HG03378 (cell line): ENCODE results near the gene MAP3K1.

Experiments used
- ATAC-seq: cut with Tn5 transposase; IDR thresholded peaks from one replicate; pipeline ENCODE4 v1.9.1; 2021; ENCODE audit warnings: mild to moderate bottlenecking, moderate library complexity; ENCODE audit not compliant: unreplicated experiment

Gene MAP3K1

DNA sequence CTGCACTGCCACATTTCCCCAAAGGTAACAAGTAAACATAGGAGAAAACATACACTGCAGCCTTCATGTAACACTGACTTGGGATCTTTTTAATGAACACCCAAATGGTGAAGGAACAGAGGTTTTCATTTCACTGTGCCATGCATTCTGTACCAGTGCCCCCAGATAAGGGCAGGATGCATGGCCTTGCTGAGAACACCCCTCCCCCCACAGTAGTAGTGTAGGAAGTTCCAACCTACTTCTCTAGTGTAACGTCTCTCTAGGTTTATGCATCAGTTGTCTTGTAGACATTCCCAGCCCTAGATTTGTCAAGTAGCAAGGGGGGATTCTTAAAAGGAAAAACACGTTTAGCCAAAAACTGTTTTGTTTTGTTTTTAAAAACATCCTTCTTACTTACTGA lies 29.9 kb downstream of the MAP3K1 start:
- no peak for ATAC-seq

DNA sequence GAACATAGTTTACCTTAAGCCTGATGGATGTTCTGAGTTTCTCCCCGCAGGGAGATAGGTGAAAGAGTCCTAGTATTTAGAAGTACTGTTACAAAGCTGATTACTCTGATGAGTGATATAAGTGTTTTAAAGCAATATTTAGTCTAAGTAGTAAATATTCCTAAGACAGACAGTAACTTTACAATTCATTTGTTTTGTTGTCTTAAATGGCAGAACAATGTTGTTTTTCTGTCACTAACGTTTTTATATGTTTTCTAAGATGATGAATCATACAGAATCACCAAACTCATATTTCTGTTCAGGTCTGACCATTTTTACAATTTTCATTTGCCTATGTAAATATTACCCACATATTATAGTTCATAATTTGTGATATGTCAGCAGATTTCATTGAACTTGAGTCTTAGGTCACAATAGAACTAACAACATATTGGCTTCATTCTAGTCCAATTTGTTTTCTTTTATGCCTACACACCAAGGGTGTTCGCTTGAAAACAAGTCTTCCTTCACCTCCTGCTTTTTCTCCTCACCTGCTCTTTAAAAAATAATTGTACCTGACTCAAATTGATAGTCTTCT lies 30.6 kb downstream of the MAP3K1 start:
- no peak for ATAC-seq

DNA sequence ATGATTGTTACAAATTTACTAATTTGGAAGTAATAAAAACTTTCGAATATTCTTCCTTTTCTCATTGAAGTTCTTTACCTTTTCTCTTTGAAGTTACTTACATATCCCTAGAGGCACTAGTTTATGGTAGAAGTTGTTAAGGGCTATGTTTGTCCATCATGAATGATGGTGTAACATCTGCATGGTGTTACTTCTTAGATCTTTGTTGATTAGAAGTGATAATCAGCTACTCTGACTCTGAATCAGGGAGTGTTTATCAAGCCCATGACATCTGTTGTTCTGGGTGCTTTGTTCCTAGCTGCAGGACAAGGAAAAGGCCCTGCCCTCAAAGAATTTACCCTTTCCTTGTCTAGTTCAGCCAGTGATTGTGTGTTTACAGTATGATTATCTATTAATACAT lies 32.9 kb downstream of the MAP3K1 start:
- no peak for ATAC-seq

DNA sequence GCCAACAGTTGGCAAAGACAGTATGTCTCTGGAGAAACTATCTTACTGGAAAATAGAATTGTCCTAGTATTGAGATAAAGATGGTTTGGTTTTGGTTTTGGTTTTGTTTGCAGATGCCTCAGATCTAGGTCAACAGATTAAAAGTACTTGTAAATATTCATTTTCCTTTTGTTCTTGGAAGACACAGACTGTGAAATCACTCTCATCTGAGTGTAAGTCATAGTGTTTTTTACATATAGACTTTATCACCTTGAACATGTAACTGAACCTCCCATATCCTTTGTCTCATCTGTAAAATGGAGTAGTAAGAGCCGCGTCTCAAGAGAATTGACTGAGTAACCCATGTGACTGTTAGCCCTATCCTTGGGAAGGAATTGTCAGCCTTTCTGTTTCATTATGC lies 34.3 kb downstream of the MAP3K1 start:
- no peak for ATAC-seq

DNA sequence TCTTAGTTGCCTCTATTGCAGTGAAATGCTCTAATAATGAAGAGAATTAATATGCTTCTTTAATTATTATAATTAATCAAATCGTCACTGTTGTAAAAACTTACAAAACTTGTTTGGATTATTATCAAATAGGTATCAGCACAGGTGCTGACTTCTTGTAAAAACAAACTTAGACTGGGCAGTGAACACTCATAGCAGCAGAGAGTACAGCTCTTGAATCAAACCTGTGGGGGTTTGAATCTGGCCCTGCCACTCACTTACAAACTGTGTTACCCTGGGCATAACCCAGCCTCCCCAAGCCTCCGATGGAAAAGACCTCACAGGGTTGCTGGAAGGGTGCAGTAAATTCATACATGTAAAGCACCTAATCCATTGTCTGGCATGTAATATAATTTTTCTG lies 35.1 kb downstream of the MAP3K1 start:
- no peak for ATAC-seq

DNA sequence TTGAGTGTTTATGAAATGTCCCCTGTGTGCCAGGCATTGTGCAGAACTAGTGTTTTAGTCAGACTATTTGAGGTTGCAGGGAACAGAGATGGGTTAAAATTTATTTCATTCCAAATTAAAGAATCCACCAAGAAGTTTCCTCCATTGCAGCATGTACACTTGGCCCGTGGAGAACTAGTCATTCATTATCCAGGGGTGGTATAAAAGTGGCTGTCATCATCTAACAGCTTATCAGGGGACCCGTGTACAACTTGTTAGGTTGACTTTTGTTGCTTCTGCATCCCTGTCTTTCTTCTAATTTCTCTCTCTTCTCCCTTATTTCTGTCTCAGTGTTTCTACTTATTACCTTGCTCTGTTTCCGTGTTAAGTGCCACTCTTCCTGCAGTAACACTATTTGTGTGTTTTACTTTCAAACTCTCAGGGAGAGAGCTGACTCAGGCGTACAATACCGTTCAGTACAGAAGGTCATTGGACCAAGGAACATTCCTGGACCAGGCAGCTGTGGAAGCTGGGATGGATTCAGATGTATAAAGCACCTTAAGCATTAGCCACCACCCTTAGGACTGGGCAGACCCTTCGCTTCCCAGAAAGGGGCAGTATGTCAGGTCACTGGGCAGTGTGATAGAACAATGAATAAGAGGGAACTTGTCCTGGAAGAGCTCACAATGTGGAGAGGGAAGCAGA lies 36.1 kb downstream of the MAP3K1 start:
- ATAC-seq, result no peak

DNA sequence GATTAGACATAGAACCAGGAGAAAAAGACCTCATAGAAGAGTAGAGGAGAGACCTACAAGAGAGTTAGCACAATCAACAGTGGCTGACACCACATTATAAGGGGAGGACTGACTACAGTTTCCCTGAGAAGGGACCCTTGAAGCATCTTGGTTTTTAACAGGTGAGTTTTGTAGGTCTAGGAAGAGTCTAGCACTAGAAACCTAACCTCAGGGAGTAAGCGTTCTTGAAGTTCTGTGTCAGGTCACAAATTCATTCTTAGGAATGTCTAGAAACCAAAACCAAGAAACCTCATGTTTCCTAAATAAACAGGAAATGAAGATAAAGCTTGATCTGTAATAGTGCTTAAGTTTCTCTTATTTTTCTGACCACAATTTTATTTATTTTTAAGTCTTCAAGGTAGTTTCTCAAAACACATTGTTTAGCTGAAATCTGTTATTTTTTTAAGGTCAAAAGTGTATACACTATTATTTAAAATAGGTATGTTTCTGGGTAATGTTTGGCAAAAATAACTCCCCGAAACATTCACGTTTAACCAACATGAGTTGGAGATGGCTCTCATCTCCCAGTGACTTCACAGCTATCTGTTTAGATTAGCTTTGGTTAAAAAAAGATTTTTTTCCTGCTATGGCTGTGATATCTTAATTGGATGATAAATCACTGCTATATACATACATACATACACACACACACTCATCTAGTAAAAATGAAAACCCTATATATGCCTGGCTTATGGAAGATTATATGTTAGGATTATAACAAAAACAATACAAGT lies 37.1 kb downstream of the MAP3K1 start:
- ATAC-seq, result no peak

DNA sequence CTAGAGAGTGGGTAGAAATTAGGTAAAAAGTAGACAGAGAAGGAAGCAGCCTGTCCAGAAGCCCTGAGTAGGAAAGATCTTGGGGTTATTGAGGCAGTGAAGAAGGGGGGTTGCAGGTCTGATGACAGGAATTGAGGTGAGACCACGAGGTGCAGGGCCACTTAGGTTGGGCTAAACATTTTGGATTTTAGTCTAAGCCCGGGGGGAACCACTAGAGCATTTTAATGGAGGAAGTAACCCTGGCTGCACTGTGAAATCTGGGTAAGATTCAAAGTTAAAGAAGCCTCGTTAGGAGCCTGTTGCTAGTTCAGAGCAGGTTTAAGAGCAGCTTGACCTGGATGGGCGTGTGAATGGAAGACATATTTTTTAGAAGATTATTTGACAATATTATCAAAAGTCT lies 38.3 kb downstream of the MAP3K1 start:
- ATAC-seq, result no peak

DNA sequence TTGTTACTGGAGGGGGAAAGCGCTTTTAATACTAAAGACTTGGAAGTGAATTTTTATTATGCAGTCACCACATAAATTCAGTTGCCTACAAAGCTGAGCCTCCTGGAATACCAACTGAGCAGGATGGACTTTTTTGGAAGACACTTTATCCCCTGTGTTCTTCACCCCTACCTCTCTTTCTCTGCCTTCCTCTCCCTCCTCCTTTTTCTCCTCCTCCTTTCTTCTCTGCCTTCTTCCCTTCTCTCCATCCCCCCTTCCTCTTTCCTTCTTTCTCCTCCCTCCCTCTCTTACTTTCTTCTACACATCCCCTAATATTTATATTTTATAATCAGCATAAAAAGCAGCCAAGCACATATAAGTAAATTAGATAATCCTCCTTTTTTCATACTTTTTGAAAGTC lies 39.6 kb downstream of the MAP3K1 start:
- no peak for ATAC-seq

DNA sequence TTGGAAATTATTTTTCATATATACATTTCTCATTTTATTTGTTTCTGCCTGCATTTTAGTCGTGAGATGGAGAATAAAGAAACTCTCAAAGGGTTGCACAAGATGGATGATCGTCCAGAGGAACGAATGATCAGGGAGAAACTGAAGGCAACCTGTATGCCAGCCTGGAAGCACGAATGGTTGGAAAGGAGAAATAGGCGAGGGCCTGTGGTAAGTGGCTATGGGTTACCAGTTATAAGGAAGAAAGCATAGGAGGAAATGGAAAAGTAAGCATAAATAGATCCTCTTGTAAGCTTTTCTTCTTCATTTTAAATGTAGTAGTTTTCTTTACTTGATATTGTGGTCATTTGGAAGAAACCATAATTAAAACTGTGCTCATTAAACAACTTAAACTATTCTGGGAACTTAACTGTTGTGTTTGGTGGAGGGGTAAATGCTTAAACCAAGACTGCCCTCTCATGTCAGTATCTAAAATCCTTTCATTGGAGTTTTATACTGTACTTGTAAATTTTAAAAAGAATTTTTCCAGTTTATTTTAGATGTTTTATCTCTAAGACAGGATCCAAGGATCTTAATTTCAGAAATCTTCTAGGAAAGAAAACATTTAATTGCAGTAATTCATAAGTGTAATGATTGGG lies 41.3 kb downstream of the MAP3K1 start:
- ATAC-seq, result no peak

DNA sequence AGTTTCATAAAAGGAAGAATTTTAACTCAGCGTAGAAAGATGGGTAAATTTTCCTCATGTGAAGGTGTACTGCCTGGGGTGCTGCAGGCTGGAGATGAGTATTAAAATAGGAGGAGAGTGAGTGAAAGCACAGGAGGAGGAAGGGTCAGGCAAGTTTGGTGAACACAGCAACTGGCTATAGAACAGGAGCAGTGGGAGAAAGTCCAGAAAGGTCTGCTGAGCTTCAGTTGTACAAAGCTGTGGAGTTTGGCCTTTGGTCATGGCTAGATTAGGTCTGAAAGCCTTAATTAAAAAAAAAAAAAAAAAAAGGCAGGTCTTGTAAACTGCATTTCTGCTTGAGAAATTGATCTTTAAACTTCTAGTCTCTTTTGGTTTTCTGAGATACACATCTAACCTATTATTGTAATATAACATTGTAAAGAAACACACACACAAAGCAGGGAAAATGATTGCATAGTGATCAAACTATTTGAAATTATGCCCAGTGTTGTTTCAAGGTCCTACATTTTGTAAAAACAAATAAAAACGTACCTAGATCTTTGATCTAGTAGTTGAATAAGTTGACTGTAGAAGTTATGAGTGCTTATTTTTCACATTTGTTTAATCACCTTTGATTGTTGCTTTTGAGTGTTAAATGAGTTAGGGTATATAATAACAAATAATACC lies 43.6 kb downstream of the MAP3K1 start:
- ATAC-seq, result no peak

DNA sequence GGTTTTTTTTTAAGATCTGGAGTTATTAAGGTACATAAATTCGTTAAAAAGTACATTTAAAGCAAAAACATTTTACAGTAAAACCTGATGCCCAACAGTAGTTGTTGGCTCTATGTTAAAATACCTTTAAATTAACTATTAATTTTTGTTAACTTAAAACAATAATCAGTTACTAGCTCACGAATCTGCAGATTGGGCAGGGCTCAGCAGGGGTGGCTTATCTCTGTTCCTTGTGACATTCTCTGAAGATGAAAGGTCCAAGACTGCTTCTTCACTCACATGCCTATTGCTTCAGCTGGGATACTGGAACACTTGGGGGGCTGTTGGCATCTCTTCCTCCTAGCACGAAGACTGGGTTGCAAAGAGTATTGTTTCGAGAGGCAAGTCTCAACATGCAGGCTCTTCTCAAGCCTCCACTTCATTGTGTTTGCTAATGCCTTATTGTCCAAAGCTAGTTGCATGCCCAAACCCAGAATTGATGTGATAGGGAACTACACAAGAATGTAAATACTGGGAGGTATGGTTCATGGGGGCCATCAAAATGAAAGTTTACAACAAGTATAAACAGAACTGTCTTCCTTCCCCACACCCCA lies 46.6 kb downstream of the MAP3K1 start:
- ATAC-seq, result no peak

DNA sequence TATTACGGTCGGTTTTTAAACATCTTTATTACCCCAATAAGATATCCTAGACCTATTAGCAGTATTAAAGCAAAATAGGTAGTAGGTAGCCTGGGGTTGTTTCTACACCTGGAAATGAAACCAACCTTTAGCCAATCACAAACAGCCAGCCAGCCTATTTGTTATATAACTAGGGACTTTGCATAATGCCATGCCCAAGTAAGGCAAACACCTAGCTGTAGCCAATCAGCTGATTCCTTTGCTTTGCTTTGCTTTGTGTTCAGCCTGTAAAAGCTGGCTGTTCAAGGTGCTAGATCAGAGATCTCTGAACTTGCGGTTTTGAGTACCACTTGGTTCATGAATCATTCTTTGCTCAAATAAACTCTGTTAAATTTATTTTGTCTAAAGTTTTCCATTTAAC lies 47.6 kb downstream of the MAP3K1 start:
- no peak for ATAC-seq

DNA sequence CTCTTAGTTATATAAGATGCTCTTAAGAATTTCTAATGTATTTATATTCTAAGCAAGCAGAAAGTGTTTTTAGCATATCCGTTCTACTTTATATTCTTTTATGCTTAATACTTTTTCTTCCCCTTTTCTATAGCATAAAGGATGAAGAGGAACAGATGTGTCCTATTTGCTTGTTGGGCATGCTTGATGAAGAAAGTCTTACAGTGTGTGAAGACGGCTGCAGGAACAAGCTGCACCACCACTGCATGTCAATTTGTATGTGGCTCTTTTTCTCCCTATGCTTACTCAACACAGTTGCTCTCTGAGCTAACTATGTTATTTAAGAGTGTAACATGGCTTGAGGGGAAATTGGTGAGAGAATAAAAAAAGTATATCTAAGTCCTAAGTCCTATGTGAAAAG lies 56.4 kb downstream of the MAP3K1 start:
- no peak for ATAC-seq

DNA sequence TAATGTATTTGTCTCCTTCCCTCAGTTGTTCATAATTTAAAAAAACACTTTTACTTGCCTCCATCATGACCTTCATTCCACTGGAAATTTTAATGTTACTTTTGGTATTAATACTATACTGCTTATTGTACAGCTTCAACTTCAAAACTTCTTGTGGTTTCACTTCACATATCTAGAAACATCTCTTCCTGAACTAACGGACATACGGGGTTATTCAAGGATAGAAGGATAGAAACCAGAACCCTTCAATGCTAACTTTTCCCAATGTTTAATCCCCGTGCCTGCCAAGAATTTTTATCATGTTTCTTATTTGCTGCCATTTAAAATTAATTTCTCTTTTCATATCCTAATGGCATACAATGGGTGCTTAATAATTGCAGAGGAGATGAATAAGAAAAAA lies 57.7 kb downstream of the MAP3K1 start:
- ATAC-seq, result no peak

DNA sequence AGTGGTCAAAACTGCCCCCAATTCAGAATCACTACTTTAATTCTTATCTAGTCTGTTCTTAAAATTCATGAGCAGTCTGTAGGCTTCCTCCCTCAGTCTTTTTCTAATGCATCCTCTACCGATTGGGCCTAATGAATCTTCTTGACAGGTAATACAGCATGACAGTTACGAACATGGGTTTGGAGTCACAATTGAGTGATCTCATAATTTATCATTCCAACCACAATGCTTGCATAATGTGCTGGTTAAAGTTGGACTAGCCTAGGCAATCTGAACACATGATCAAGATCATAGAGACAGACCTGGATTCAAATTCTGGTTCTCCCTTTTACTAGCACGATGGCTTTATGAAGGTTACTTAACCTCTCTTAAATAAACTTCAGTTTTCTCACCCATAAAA lies 61.0 kb downstream of the MAP3K1 start:
- ATAC-seq, result no peak

DNA sequence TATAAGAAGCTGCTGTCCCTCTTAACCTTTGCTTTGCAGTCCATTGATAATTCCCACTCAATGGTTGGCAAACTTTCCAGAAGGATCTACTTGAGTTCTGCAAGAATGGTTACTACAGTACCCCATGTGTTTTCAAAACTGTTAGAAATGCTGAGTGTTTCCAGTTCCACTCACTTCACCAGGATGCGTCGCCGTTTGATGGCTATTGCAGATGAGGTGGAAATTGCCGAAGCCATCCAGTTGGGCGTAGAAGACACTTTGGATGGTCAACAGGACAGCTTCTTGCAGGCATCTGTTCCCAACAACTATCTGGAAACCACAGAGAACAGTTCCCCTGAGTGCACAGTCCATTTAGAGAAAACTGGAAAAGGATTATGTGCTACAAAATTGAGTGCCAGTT lies 66.2 kb downstream of the MAP3K1 start:
- no peak for ATAC-seq

DNA sequence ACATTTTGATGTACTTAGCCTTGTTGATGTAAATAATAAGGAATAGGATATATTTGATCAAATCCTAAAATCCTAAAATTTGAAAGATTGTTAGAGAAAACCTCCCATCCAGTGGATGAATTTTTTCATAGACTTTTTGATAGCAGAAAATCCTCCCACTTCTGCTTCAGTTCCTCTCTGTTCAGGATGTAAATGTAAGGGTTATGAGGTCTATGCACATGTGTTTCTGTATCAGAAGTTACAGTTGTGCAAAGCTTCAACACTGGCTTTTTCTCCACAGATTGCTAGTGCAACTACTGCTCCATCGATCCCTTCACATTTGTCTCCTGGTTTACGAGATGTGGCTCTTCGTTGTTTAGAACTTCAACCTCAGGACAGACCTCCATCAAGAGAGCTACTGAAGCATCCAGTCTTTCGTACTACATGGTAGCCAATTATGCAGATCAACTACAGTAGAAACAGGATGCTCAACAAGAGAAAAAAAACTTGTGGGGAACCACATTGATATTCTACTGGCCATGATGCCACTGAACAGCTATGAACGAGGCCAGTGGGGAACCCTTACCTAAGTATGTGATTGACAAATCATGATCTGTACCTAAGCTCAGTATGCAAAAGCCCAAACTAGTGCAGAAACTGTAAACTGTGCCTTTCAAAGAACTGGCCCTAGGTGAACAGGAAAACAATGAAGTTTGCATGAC lies 78.1 kb downstream of the MAP3K1 start:
- ATAC-seq, result no peak

DNA sequence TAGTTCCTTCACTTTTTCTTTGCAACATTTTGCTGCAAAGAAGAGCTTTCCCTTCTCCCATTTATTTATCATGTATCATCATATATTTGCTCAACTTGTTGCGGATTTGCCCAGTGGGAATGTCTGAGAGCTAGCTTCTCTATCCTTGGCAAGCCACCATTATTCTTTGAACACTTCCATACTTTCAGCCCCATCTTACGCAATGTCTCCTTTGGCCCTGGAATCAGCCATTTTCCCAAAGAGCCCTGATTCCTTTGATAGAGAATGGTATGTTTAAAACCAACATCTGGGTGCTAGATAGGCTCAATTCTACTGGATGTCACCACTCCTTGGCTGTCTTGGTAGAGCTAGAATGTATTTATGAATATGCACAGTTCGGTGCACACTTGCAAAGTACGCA lies 81.4 kb downstream of the MAP3K1 start:
- no peak for ATAC-seq

DNA sequence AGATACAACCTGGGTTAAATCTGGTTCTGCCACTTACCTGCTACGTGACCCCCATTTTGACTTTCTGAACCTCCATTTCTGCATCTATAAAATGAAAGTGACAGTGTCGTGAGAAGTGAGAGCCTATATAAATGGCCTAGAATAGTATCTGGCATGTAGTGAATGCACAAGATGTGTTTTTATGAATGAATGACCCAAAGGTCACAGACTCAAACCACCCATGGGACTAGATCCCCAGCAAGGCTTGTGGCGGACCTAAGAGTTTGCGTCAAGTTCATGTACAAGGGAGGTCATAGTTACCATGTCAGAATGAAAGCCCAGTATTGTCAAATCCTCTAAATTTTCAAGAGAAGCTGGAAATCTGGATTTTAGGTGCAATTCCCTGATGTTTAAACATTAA lies 82.9 kb downstream of the MAP3K1 start:
- ATAC-seq, result no peak
